CD4-positive, alpha-beta T cell (primary cell): ENCODE results near the gene SLC36A2. TPM values are rescaled to one million over a fixed set of nuclear protein-coding genes. Genes with fewer than 3 reads are reported as not detected.

Experiments used
- ATAC-seq: fragments of 200-7000 bp; cut with Tn5 transposase; one replicate; pipeline ENCODE4 v1.10.0; 2022; ENCODE audit warnings: mild to moderate bottlenecking; ENCODE audit not compliant: poor library complexity
- CTCF ChIA-PET: fragments of 350-600 bp; sonication (Branson Sonifier 250); formaldehyde crosslinking; loops from one replicate; lab custom pipeline; 2021; ENCODE audit warnings: antibody characterized with exemption, inconsistent platforms; lab: Charles Lee
- POLR2A ChIA-PET: fragments of 350-600 bp; sonication (Branson Sonifier 250); formaldehyde crosslinking; loops from one replicate; lab custom pipeline; 2021; ENCODE audit warnings: antibody characterized with exemption, inconsistent platforms; lab: Charles Lee
- DNase-seq, 14 experiments: peaks; one replicate each; pipeline ENCODE4 v3.0.0-alpha.2; 2013 to 2020; ENCODE audit warnings: mixed read lengths in 2 of 14
- H3K27ac ChIP-seq, 2 donors: one replicate each; pipeline versions ENCODE4 v1.5.1 to v1.7.0; 2013; ENCODE audit warnings: low read length in 2 of 2, low read depth in 1 of 2, mild to moderate bottlenecking in 1 of 2
- H3K27me3 ChIP-seq, 2 experiments: 1 replicate in 1 of 2; 2 replicates in 1 of 2; pipeline versions ENCODE4 v1.6.1 to v1.7.0; 2013; ENCODE audit warnings: low read length in 2 of 2, control low read depth in 1 of 2, mild to moderate bottlenecking in 1 of 2, moderate library complexity in 1 of 2; ENCODE audit not compliant: insufficient read depth in 2 of 2, control insufficient read depth in 1 of 2
- H3K36me3 ChIP-seq: one replicate; pipeline ENCODE4 v1.6.1; 2013; ENCODE audit warnings: low read length, control low read depth; ENCODE audit not compliant: insufficient read depth
- H3K4me1 ChIP-seq: one replicate; pipeline ENCODE4 v1.6.1; 2013; ENCODE audit warnings: low read length, control low read depth; ENCODE audit not compliant: insufficient read depth
- H3K4me3 ChIP-seq: one replicate; pipeline ENCODE4 v1.5.1; 2013; ENCODE audit warnings: mild to moderate bottlenecking, low read length, moderate library complexity
- H3K9me3 ChIP-seq, 2 experiments: 1 replicate in 1 of 2; 2 replicates in 1 of 2; pipeline versions ENCODE4 v1.6.1 to v1.7.0; 2013; ENCODE audit warnings: low read length in 2 of 2, mild to moderate bottlenecking in 2 of 2, control low read depth in 1 of 2, moderate library complexity in 1 of 2; ENCODE audit not compliant: control insufficient read depth in 1 of 2, insufficient read depth in 1 of 2
- H3K27ac Mint-ChIP-seq: one replicate; pipeline ENCODE4 v1.8.0; 2020; ENCODE audit warnings: mixed read lengths
- H3K27me3 Mint-ChIP-seq: one replicate; pipeline ENCODE4 v1.8.0; 2021; ENCODE audit warnings: mixed read lengths
- H3K36me3 Mint-ChIP-seq: one replicate; pipeline ENCODE4 v1.8.0; 2021; ENCODE audit warnings: low read depth, mixed read lengths
- H3K4me1 Mint-ChIP-seq: one replicate; pipeline ENCODE4 v1.8.0; 2021; ENCODE audit warnings: low read depth, mixed read lengths
- H3K4me3 Mint-ChIP-seq: one replicate; pipeline ENCODE4 v1.8.0; 2020; ENCODE audit warnings: mild to moderate bottlenecking, mixed read lengths
- H3K9me3 Mint-ChIP-seq: one replicate; pipeline ENCODE4 v1.8.0; 2020; ENCODE audit warnings: mixed read lengths
- intact Hi-C, 2 experiments: fragments of 100-400 bp; cut with DNase I in 1 of 2; cut with micrococcal nuclease in 1 of 2; formaldehyde crosslinking; loops; one replicate each; pipeline versions ENCODE4 v1.15.1 to v1.9.0; 2023 to 2025; cut with DNase I, micrococcal nuclease
- total RNA-seq, 174 experiments: library from RNA in 2 of 174; stranded (reverse) in 2 of 174; gene quantifications; one replicate each; pipeline ENCODE4 v1.2.3 and lab custom pipeline; 2021 to 2026
- TF ChIP-seq, protein P1 (sequence below): fragments of 200-600 bp; IDR thresholded peaks from one replicate; pipeline ENCODE4 v1.8.0; 2022; ENCODE audit warnings: antibody characterized with exemption, mild to moderate bottlenecking

SLC36A2 gene
- total RNA-seq, 2 experiments from 2014 or later, result not detected

DNA sequence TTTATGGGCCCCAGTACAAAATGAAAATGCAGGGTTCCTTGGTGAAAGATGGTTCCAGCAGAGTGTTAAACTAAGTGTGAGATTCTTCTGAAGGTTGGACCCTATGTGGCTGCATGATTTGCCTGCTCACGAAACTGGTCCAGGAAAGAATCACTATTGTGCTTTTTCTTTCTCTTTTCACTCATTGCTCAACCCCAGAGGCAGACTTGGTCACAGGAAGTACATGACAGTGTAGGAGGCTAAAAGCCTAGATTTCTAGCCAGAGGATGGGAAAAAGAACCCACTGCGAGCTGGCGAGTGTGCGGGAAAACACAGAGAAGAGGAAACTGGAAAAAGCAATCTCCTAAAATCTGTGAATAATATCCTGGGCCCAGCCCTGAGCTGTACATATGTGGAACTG is 18.6 kb downstream of the SLC36A2 start:
- TF ChIP-seq, protein P1, sequence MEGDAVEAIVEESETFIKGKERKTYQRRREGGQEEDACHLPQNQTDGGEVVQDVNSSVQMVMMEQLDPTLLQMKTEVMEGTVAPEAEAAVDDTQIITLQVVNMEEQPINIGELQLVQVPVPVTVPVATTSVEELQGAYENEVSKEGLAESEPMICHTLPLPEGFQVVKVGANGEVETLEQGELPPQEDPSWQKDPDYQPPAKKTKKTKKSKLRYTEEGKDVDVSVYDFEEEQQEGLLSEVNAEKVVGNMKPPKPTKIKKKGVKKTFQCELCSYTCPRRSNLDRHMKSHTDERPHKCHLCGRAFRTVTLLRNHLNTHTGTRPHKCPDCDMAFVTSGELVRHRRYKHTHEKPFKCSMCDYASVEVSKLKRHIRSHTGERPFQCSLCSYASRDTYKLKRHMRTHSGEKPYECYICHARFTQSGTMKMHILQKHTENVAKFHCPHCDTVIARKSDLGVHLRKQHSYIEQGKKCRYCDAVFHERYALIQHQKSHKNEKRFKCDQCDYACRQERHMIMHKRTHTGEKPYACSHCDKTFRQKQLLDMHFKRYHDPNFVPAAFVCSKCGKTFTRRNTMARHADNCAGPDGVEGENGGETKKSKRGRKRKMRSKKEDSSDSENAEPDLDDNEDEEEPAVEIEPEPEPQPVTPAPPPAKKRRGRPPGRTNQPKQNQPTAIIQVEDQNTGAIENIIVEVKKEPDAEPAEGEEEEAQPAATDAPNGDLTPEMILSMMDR, result no peak
- ATAC-seq (no peak), DNase-seq (no peak)
- no peak overlapping the region for H3K27ac ChIP-seq
- ChIA-PET POLR2A (no interaction called here), CTCF (no interaction called here)
- Mint-ChIP-seq H3K27ac (no peak overlapping the region), H3K27me3 (peaks cover 11% of the 10 kb centered on the region), H3K36me3 (no peaks in the 10 kb centered on the region), H3K4me1 (no peaks in the 10 kb centered on the region), H3K9me3 (no peaks in the 10 kb centered on the region), H3K4me3 (no peak overlapping the region)
- no peaks in the 10 kb centered on the region for H3K36me3 ChIP-seq
- no peak overlapping the region for H3K4me3 ChIP-seq
- no peaks in the 10 kb centered on the region for H3K9me3 ChIP-seq
- H3K27me3 ChIP-seq, result no peaks in the 10 kb centered on the region
- H3K4me1 ChIP-seq, result no peaks in the 10 kb centered on the region
- intact Hi-C loops, result no loop called here

DNA sequence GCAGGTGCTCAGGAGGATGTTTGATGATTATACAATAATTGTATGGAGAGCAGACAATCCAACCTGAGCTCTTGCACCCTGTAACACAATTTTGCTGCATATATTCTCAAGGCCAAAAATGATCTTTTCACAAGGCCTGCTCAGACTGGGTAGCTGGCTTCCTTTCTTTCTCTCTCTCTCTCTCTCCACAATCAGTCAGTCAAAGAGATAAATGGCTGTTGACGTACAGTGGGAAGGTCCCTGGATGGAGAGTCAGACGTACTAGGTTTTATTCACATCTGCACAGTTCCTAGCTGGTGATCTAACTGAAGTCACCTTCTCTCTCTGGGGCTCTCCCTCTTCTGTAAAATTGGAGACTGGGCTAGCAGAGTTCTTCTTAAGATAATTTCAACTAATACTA is 19.8 kb downstream of the SLC36A2 start:
- no peaks in the 10 kb centered on the region for H3K36me3 Mint-ChIP-seq
- Histone ChIP-seq H3K4me3 (no peak overlapping the region), H3K27ac (no peak overlapping the region), H3K9me3 (no peaks in the 10 kb centered on the region), H3K27me3 (no peaks in the 10 kb centered on the region), H3K4me1 (no peaks in the 10 kb centered on the region), H3K36me3 (no peaks in the 10 kb centered on the region)
- H3K9me3 Mint-ChIP-seq, result no peaks in the 10 kb centered on the region
- TF ChIP-seq, protein P1, result no peak
- POLR2A ChIA-PET, result no interaction called here
- no peak overlapping the region for H3K27ac Mint-ChIP-seq
- ATAC-seq (no peak), DNase-seq (no peak)
- CTCF ChIA-PET, result no interaction called here
- H3K4me3 Mint-ChIP-seq, result no peak overlapping the region
- H3K27me3 Mint-ChIP-seq, result peaks cover 17% of the 10 kb centered on the region
- no peaks in the 10 kb centered on the region for H3K4me1 Mint-ChIP-seq
- intact Hi-C loops, result no loop called here

DNA sequence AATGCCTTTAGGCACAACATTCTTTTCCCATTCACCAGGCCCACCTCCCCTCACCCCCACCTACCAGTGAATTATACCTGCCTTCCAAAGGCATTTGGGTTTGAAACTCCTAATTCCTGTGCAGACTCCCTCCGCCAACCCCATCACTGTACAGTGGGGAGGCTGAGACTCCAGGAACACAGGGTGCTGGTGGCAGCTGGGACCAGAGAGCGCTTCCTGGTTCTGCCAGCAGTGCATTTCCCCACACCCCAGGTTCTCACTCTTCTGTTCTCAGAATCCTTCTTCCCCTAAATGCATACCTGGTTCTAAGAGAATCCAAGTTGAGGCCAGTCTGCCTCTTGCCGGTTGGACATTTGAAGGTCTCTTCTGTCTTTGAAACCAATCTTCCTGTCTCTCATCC is 21.1 kb downstream of the SLC36A2 start:
- Histone ChIP-seq H3K4me1 (no peaks in the 10 kb centered on the region), H3K9me3 (no peaks in the 10 kb centered on the region), H3K27ac (no peak overlapping the region), H3K4me3 (no peak overlapping the region), H3K36me3 (no peaks in the 10 kb centered on the region), H3K27me3 (no peaks in the 10 kb centered on the region)
- no peaks in the 10 kb centered on the region for H3K36me3 Mint-ChIP-seq
- intact Hi-C loops, result no loop called here
- TF ChIP-seq, protein P1, result no peak
- no peak for ATAC-seq
- ChIA-PET POLR2A (no interaction called here), CTCF (no interaction called here)
- H3K27me3 Mint-ChIP-seq, result peaks cover 17% of the 10 kb centered on the region
- DNase-seq, result no peak
- no peak overlapping the region for H3K27ac Mint-ChIP-seq
- no peaks in the 10 kb centered on the region for H3K9me3 Mint-ChIP-seq
- H3K4me1 Mint-ChIP-seq, result no peaks in the 10 kb centered on the region
- H3K4me3 Mint-ChIP-seq, result no peak overlapping the region
